IPS-18a (cell line): ENCODE measurements around the gene CD34.
A peak's percentile ranks its signal among the peaks of the same experiment; 100 is the strongest.

Experiments used
- H3K27ac ChIP-seq: one replicate; pipeline ENCODE4 v1.5.1; 2013; ENCODE audit warnings: low read length
- H3K27me3 ChIP-seq: one replicate; pipeline ENCODE4 v1.6.1; 2013; ENCODE audit warnings: mild to moderate bottlenecking, low read length; ENCODE audit not compliant: control insufficient read depth, insufficient read depth
- H3K36me3 ChIP-seq: one replicate; pipeline ENCODE4 v1.6.1; 2013; ENCODE audit warnings: low read depth, low read length; ENCODE audit not compliant: control insufficient read depth
- H3K4me1 ChIP-seq: one replicate; pipeline ENCODE4 v1.6.1; 2013; ENCODE audit warnings: low read depth, low read length; ENCODE audit not compliant: control insufficient read depth
- H3K4me3 ChIP-seq: one replicate; pipeline ENCODE4 v1.5.1; 2013; ENCODE audit warnings: low read length
- H3K9ac ChIP-seq: one replicate; pipeline ENCODE4 v1.6.1; 2013; ENCODE audit warnings: mild to moderate bottlenecking, low read length, moderate library complexity
- H3K9me3 ChIP-seq: one replicate; pipeline ENCODE4 v1.6.1; 2013; ENCODE audit warnings: low read depth, low read length; ENCODE audit not compliant: control insufficient read depth

The CD34 gene

GRCh38 chr1:207870306-207871031 is 40.5 kb downstream of the CD34 start:
- no peaks in the 10 kb centered on the region for H3K4me1 ChIP-seq
- H3K36me3 ChIP-seq = no peaks in the 10 kb centered on the region
- H3K9me3 ChIP-seq = no peaks in the 10 kb centered on the region

GRCh38 chr1:207869859-207870258 is 41.1 kb downstream of the CD34 start:
- H3K9ac ChIP-seq = no peak overlapping the region
- H3K36me3 ChIP-seq = no peaks in the 10 kb centered on the region
- H3K4me1 ChIP-seq = no peaks in the 10 kb centered on the region
- no peak overlapping the region for H3K4me3 ChIP-seq
- H3K27me3 ChIP-seq = peaks cover 25% of the 10 kb centered on the region
- no peak overlapping the region for H3K27ac ChIP-seq
- no peaks in the 10 kb centered on the region for H3K9me3 ChIP-seq

More at GRCh38 chr1:207870306-207871031, 40.5 kb downstream of the CD34 start:
- peaks cover 25% of the 10 kb centered on the region for H3K27me3 ChIP-seq
- no peak overlapping the region for H3K4me3 ChIP-seq
- no peak overlapping the region for H3K9ac ChIP-seq
- no peak overlapping the region for H3K27ac ChIP-seq

GRCh38 chr1:207868774-207869721 is 41.9 kb downstream of the CD34 start:
- Histone ChIP-seq H3K27ac (no peak overlapping the region), H3K9ac (no peak overlapping the region), H3K36me3 (no peaks in the 10 kb centered on the region), H3K4me1 (no peaks in the 10 kb centered on the region), H3K27me3 (peaks cover 25% of the 10 kb centered on the region), H3K9me3 (no peaks in the 10 kb centered on the region), H3K4me3 (peak overlapping the region; percentile 59)

GRCh38 chr1:207868251-207868773 is 42.6 kb downstream of the CD34 start:
- H3K9ac ChIP-seq = no peak overlapping the region
- no peaks in the 10 kb centered on the region for H3K9me3 ChIP-seq
- peak overlapping the region; percentile 47 for H3K4me3 ChIP-seq
- no peak overlapping the region for H3K27ac ChIP-seq
- no peaks in the 10 kb centered on the region for H3K36me3 ChIP-seq
- no peaks in the 10 kb centered on the region for H3K4me1 ChIP-seq
- H3K27me3 ChIP-seq = peaks cover 25% of the 10 kb centered on the region

- no peak overlapping the region for H3K9ac ChIP-seq
- H3K36me3 ChIP-seq = no peaks in the 10 kb centered on the region
- H3K27me3 ChIP-seq = peaks cover 25% of the 10 kb centered on the region
- H3K9me3 ChIP-seq = no peaks in the 10 kb centered on the region
- H3K27ac ChIP-seq = no peak overlapping the region
- no peaks in the 10 kb centered on the region for H3K4me1 ChIP-seq
- H3K4me3 ChIP-seq = no peak overlapping the region
These were observed 43.5 kb downstream of the CD34 start for GRCh38 chr1:207867136-207868109.

GRCh38 chr1:207866471-207867135 is 44.3 kb downstream of the CD34 start:
- Histone ChIP-seq H3K4me1 (no peaks in the 10 kb centered on the region), H3K4me3 (no peak overlapping the region), H3K27ac (no peak overlapping the region), H3K27me3 (peaks cover 25% of the 10 kb centered on the region), H3K36me3 (no peaks in the 10 kb centered on the region), H3K9me3 (no peaks in the 10 kb centered on the region), H3K9ac (no peak overlapping the region)

GRCh38 chr1:207863893-207864535 is 46.9 kb downstream of the CD34 start:
- no peak overlapping the region for H3K27ac ChIP-seq
- no peaks in the 10 kb centered on the region for H3K9me3 ChIP-seq
- H3K9ac ChIP-seq = no peak overlapping the region
- no peak overlapping the region for H3K4me3 ChIP-seq
- H3K4me1 ChIP-seq = no peaks in the 10 kb centered on the region
- H3K36me3 ChIP-seq = no peaks in the 10 kb centered on the region
- H3K27me3 ChIP-seq = peaks cover 6% of the 10 kb centered on the region

GRCh38 chr1:207862241-207862787 is 48.6 kb downstream of the CD34 start:
- Histone ChIP-seq H3K27ac (no peak overlapping the region), H3K36me3 (no peaks in the 10 kb centered on the region), H3K9me3 (no peaks in the 10 kb centered on the region), H3K9ac (no peak overlapping the region), H3K27me3 (no peaks in the 10 kb centered on the region), H3K4me3 (no peak overlapping the region), H3K4me1 (no peaks in the 10 kb centered on the region)

- Histone ChIP-seq H3K9me3 (no peaks in the 10 kb centered on the region), H3K9ac (no peak overlapping the region), H3K4me3 (no peak overlapping the region), H3K4me1 (no peaks in the 10 kb centered on the region), H3K27ac (no peak overlapping the region), H3K27me3 (no peaks in the 10 kb centered on the region), H3K36me3 (no peaks in the 10 kb centered on the region)
These were observed 49.3 kb downstream of the CD34 start for GRCh38 chr1:207861442-207862177.
